Stromal cell of bone marrow (primary cell): Measurements from ENCODE around the gene DNAAF8.
"Not testable (repeated sequence)": the region's sequence is repeated elsewhere in the genome, so short reads cannot be mapped to it uniquely, and the experiment has no call there.

Experiments
- DNase-seq: peaks from one replicate; pipeline ENCODE4 v3.0.0-alpha.2; 2012; ENCODE audit warnings: low read depth

DNAAF8 gene

GRCh38 chr16:4724661-4725270 is 9.6 kb upstream of the DNAAF8 start:
- no peak for DNase-seq

DNA sequence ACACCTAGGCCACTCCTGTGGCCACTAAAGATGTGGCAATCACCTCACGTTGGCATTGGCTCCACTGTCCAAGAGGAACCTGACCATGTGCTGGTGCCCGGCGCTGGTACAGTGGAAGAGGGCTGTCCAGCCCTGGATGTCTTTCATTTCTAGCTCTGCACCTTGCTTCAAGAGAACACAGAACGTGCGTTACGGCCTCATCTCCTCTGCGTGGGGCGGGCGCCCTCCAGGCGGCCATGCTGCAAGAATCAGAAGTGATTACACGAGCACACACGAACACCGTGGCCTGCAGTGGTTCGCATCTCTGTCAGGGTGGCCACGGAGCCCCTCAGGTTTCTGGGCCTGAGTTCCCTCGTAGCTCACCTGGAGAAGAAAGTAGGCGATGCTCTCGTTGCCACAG is 7.7 kb upstream of the DNAAF8 start:
- DNase-seq = no peak

- DNase-seq = no peak
Observed at GRCh38 chr16:4728676-4729075, 5.7 kb upstream of the DNAAF8 start.

GRCh38 chr16:4729876-4730275 is 4.5 kb upstream of the DNAAF8 start:
- DNase-seq = no peak

GRCh38 chr16:4733211-4733742 is 1.1 kb upstream of the DNAAF8 start:
- DNase-seq = no peak

GRCh38 chr16:4733747-4734062 is 632 bp upstream of the DNAAF8 start:
- no peak for DNase-seq

DNA sequence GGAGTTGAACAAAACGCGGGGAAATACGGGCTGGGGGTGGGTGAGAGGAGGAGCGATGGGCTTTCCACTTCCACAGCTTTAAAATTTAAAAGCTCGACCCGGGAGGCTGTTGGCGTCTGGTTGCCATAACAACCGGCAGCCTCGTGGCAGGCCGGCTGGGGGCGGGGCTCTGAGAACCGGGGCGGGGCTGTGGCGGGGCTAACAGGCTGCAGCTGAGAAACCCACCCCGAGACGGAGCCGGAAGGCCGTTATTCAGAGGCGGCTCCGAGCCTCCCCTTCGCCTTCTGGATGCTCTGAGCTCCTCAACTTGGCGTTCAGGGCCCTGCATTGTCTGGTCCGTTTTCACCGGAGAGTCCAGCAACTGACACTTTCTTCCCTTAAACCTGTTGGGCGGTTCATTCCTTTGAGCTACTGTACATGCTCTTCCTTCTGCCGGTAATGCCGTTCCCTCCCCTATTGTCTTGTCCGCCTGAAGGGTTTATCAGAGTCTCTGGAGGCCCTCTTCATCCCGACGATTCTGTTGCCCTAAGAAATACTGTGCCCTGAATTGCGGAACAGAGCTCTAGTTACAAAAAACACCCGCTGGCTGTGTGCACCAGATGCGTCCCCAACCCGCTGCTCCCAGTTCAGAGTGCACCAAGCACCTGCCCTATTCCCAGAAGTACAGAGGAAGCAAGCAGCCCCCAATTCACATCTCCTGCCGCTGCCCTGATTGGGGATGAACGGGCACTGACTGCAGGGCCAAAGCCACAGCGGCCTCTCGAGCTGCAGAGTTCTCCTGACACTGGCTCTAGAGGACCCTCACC is 596 bp downstream of the DNAAF8 start:
- peak; percentile 60 for DNase-seq

- DNase-seq = no peak
Observed at GRCh38 chr16:4736546-4736945, 2.2 kb downstream of the DNAAF8 start.

GRCh38 chr16:4737545-4737944 is 3.2 kb downstream of the DNAAF8 start:
- DNase-seq = no peak

GRCh38 chr16:4738370-4738769 is 4.0 kb downstream of the DNAAF8 start:
- not testable (repeated sequence) for DNase-seq

DNA sequence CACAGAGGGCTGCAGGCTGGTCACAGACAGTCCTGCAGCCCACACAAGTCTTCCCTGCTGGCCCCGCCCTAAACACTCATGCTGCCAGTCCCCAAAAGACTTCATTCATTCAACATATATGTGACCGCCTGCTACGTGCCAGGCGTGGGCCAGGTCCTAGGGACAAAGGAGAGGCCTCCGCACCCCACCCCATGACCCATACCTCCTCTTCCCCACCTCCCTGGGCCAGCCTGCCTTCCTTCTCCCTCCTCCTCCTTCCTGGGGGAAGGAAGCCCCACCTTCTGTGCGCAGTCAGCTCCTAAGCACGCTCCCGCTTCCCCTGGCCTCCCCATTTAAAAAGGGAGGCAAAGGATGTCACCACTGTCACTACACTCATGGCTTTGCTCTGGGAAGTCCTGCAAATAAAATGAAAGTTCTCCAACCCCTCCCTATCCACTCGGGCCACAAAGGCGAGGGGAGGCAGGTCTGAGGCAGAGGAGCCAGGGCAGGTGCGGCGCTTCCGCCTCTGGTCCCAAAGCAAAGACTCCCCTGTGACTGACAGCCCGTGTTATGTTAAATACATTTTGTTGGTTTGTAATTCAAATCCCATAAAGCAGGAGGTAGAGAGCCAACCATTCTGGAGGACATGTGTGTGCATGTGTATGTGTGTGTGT is 9.0 kb downstream of the DNAAF8 start:
- no peak for DNase-seq

DNA sequence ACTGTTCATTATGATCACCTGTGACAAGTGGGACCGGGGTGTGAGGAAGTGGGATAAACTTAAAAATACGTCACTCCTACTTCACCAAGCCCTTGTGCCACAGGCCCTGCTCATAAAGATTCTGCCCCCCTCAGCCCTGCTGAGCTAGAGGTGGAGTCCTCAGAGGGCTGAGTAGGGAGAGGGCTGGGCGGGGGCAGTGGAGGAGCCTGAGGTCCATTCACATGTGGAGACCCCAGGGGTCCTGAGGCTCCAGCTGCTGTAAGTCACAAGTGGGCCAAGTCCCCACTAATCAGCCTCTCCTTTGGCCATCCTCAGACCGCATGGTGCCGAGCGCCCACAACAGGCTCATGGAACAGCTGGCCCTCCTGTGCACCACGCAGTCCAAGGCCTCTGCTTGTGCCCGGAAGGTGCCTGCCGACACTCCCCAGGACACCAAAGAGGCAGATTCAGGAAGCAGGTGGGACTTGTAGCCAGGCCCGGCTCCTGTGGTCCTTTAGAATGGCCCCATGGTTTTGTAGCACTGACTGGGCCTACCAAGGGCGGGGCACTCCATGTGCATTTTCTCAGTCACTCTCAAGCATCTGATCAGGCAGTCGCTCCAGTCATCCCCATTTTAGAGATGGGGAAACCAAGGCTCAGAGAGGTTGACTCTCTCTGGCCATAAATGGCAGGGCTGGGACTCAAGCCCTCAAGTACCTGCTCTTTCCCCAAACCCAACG is 10.4 kb downstream of the DNAAF8 start:
- DNase-seq = no peak

DNA sequence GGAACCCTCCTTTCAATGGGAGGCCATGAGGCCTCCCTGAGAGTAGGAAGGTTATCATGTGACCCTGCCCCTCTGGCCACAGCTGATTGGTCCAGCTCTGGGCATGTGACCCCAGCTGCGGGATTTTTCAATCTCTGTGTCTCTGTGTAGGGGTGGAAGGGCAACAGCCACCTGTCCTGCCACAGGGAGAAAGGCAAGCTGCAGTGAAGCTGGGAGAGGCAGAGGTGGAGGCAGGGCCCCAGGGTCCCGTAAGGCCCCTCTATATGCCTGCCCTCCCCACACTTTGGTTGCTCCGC is 10.9 kb downstream of the DNAAF8 start:
- DNase-seq = no peak

DNA sequence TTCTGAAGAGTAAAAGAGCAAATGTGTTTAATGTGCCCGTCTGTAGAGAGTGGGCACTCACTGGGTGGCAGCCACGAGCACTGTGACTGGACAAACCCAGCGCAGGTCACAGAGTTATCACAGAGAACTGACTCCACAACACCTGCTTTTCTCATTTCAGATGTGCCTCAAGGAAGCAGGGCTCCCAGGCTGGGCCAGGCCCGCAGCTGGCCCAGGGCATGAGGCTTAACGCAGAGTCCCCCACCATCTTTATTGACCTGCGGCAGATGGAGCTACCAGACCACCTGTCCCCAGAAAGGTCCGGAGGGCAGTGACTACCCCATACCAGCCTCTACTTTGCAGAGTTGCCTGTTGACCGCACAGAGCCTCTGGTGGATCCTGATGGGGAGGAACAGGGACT is 11.9 kb downstream of the DNAAF8 start:
- DNase-seq = no peak

- no peak for DNase-seq
Observed at GRCh38 chr16:4746991-4747574, 12.7 kb downstream of the DNAAF8 start.

DNA sequence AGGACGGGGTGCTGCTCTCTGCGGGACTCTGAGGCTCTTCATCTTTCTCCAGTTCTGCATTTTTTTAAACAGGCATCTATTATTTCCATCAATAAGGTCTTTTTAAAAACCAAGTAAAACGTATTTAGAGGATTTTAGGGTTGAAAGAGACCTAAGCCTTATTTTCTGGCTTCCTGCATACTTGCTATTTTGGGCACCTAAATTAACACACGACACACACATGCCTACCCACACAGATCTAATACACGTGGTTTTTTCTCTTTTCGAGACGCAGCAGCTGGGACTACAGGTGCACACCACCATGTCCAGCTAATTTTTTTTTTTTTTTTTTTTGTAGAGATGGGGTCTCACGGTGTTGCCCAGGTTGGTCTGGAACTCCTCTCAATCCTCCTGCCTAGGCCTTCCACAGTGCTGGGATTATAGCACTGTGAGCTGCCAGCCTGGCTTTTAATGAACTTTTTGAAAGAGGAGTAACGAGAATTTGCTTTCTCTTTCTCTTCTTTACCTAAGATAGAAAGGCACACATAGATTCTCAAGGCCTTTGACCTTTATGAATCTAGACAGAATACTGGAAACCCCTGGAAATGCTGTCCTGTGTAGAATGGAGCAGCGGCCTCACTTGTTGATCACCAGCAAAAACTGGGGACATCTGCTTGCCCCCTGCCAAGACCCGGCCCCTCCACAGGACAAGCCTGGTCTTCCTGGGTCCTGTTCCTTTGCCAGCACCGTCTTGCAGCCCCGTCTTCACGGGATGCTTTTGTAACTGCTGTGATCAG is 13.8 kb downstream of the DNAAF8 start:
- DNase-seq = no peak

DNA sequence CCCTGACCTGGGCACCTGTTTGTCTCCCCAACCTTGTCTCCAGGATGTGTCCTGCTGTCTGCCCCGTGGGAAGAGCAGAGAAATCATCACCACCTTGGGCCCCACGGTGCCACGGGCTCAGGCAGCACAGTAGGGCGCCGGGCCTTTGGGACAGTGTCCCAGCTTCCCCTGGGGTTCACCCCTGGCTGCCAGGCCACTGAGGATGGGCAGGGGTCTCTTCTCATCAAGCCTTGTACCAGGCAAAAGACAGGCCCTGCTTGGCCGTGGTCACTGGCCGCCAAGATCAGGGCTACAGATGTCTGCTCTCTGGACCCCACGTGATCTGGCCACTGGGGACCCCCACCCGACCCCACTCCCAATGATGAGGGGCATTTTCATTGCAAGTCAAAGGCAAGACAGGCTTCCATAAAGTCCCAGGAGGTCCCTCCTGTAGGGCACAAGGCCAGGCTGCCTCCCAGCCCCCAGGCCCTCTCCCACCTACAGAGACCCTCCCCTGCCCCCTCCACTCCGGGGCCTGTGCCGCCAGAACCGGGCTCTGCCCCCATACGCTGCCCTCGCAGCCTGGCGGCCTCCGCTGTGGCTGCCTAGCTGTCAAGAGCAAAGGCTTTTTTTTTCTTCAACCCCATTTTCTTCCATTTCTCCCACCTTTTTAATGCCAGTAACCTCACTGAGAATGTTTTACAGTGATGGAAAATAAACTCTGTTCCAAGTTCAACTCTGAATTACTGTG is 14.5 kb downstream of the DNAAF8 start:
- DNase-seq = no peak

- no peak for DNase-seq
Observed at GRCh38 chr16:4749700-4750257, 15.4 kb downstream of the DNAAF8 start.

- DNase-seq = no peak
Observed at GRCh38 chr16:4750896-4751295, 16.6 kb downstream of the DNAAF8 start.

- DNase-seq = no peak
Observed at GRCh38 chr16:4752351-4753100, 18.2 kb downstream of the DNAAF8 start.
